Measurements from ENCODE around the gene JUND. TPM values are rescaled to one million over a fixed set of nuclear protein-coding genes. Genes with fewer than 3 reads are reported as not detected.

JUND gene
- polyA plus RNA-seq, 1 of the 3 experiments (the other 2 are of a cell fraction) = 115 TPM

GRCh38 chr19:18245297-18245696 lies 36.1 kb downstream of the JUND start:
- Histone ChIP-seq H3K9me3 (no peaks in the 10 kb centered on the region), H3K36me3 (replicated peaks in 1 of 2; ENCODE audit: control insufficient read depth in 1 of 2, insufficient read depth in 2 of 2, low read length in 1 of 2) (no peaks in the 10 kb centered on the region), H3K4me1 (ENCODE audit: control insufficient read depth in 1 of 2, insufficient read depth in 2 of 2, low read depth in 1 of 2, low read length in 1 of 2) (no peaks in the 10 kb centered on the region), H3K27me3 (ENCODE audit: insufficient read depth) (no peaks in the 10 kb centered on the region), H3K4me3 (ENCODE audit: low read depth in 2 of 2, low read length in 1 of 2) (no peak overlapping the region), H3K9me2 (no peaks in the 10 kb centered on the region), H4K20me1 (ENCODE audit: insufficient read depth) (no peaks in the 10 kb centered on the region), H3F3A (replicated peaks; ENCODE audit: insufficient read depth) (no peaks in the 10 kb centered on the region), H3K79me2 (ENCODE audit: insufficient read depth) (no peaks in the 10 kb centered on the region), H2AFZ (ENCODE audit: low read depth) (no peak overlapping the region), H3K27ac (ENCODE audit: low read depth in 2 of 2, low read length in 1 of 2) (no peak overlapping the region), H3K9ac (no peak overlapping the region), H3K4me2 (no peak overlapping the region)
- CTCF ChIA-PET = interaction anchor here (0.6 to 8.1 kb wide), 9 partner anchors 9 to 174 kb away, joined by 3 to 46 read pairs (median 4); partner anchors contain the start of gene SSBP4
- no peak for DNase-seq
- POLR2A ChIA-PET = interaction anchor here (1.8 kb wide), 1 partner anchor 10 kb away, joined by 4 read pairs; no protein-coding TSS in a partner anchor
- TF ChIP-seq ZBTB33 (IDR thresholded peaks at IDR 0.05; ENCODE audit: borderline replicate concordance, low read depth) (no peak), SIN3A (IDR thresholded peaks at IDR 0.05; ENCODE audit: borderline replicate concordance, low read depth, low read length) (no peak), RCOR1 (IDR thresholded peaks at IDR 0.05; ENCODE audit: low read length) (no peak), EP300 (IDR thresholded peaks at IDR 0.05; ENCODE audit: borderline replicate concordance in 1 of 2, low read depth in 1 of 2, low read length in 1 of 2) (no peak), GATA2 (CRISPR knock-in tag; IDR thresholded peaks at IDR 0.05) (no peak), TEAD4 (IDR thresholded peaks at IDR 0.05; ENCODE audit: borderline replicate concordance, insufficient read depth) (no peak), EZH2phosphoT487 (IDR thresholded peaks at IDR 0.05; ENCODE audit: borderline replicate concordance, low read depth) (no peak), CTCF (IDR thresholded peaks at IDR 0.05) (no peak), IRF3 (IDR thresholded peaks at IDR 0.05; ENCODE audit: low read depth, low read length) (no peak)
- WGBS (ENCODE audit: low lambda C conversion rate) = 17% methylated on average over 6 of the region's 7 CpGs

- no peak overlapping the region for H2AFZ ChIP-seq (ENCODE audit: low read depth)
- ChIA-PET POLR2A (no interaction called here), CTCF (interaction anchor here (0.7 to 5.4 kb wide), 4 partner anchors 10 to 126 kb away, joined by 3 to 46 read pairs (median 4); a partner anchor contains a TSS)
Observed at GRCh38 chr19:18239303-18239702, 42.1 kb downstream of the JUND start.

More at GRCh38 chr19:18239303-18239702, 42.1 kb downstream of the JUND start:
- Histone ChIP-seq H3K4me2 (no peak overlapping the region), H3F3A (replicated peaks; ENCODE audit: insufficient read depth) (no peaks in the 10 kb centered on the region), H3K4me3 (ENCODE audit: low read depth in 2 of 2, low read length in 1 of 2) (no peak overlapping the region), H3K9me2 (no peaks in the 10 kb centered on the region), H3K27ac (ENCODE audit: low read depth in 2 of 2, low read length in 1 of 2) (no peak overlapping the region), H3K36me3 (replicated peaks in 1 of 2; ENCODE audit: control insufficient read depth in 1 of 2, insufficient read depth in 2 of 2, low read length in 1 of 2) (no peaks in the 10 kb centered on the region), H3K4me1 (ENCODE audit: control insufficient read depth in 1 of 2, insufficient read depth in 2 of 2, low read depth in 1 of 2, low read length in 1 of 2) (no peaks in the 10 kb centered on the region), H4K20me1 (ENCODE audit: insufficient read depth) (no peaks in the 10 kb centered on the region), H3K79me2 (ENCODE audit: insufficient read depth) (no peaks in the 10 kb centered on the region), H3K27me3 (ENCODE audit: insufficient read depth) (no peaks in the 10 kb centered on the region), H3K9me3 (no peaks in the 10 kb centered on the region), H3K9ac (no peak overlapping the region)
- WGBS (ENCODE audit: low lambda C conversion rate) = 34% methylated on average over 12 of the region's 12 CpGs
- no peak for DNase-seq
- TF ChIP-seq REST (IDR thresholded peaks at IDR 0.05; ENCODE audit: low read depth, low read length) (peak; percentile 96), SMC3 (IDR thresholded peaks at IDR 0.05; ENCODE audit: low read depth, low read length) (no peak), MAX (IDR thresholded peaks at IDR 0.05; ENCODE audit: low read depth) (peak; percentile 54)
